ENCODE results near the gene MSRB3.

DNA sequence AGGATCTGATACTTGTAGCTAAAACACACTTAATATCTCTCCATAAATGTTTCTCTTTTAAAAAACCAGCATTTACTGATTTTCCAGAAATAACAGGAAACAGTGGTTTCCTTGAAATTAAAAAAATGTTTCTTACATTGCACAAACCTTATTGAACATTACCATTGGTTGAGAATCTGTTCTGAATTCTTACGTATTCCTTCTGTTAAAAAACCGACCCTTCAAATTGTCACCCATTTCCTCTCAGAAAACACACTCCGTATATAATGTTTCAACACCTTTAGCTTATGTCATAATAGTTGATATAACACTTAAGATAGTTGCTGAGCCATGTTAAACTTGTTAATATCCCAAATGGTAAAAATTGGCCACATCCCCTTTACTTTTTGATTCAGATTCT, 51.2 kb downstream of the MSRB3 start:
- TF ChIP-seq CTCF (IDR thresholded peaks at IDR 0.05 in 8 of 11, conservative IDR thresholded peaks at IDR 0.05 in 3 of 11), result no peak
- TF ChIP-seq POLR2A (IDR thresholded peaks at IDR 0.05), result no peak
- no peak for TF ChIP-seq POLR2AphosphoS5 (IDR thresholded peaks at IDR 0.05)
